K562 (cell line): Measurements from ENCODE around the gene MYB. TPM values are rescaled to one million over a fixed set of nuclear protein-coding genes. Genes with fewer than 3 reads are reported as not detected.

ENCODE experiments used
- CBFA2T2 ChIP-seq: fragments of 450-650 bp; conservative IDR thresholded peaks from 2 replicates; pipeline ENCODE4 v1.6.1; 2017; ENCODE audit warnings: mild to moderate bottlenecking
- EGR1 ChIP-seq: fragments of 450-650 bp; conservative IDR thresholded peaks from 2 replicates; pipeline ENCODE4 v1.6.1; 2017; ENCODE audit warnings: mild to moderate bottlenecking
- KAT8 ChIP-seq: fragments of 450-650 bp; IDR thresholded peaks from 2 replicates; pipeline ENCODE4 v1.6.1; 2016; ENCODE audit warnings: low read depth, mild to moderate bottlenecking
- MECOM ChIP-seq: fragments of 250-450 bp; sonication (Bioruptor Pico); IDR thresholded peaks from 2 replicates; pipeline ENCODE4 v1.8.0; 2022; ENCODE audit warnings: inconsistent platforms
- POLR2AphosphoS5 ChIP-seq: IDR thresholded peaks from 2 replicates; pipeline ENCODE4 v1.6.1; 2011; ENCODE audit warnings: mild to moderate bottlenecking, low read depth, low read length, moderate library complexity; ENCODE audit not compliant: control insufficient read depth, insufficient read depth
- SMARCE1 ChIP-seq: fragments of 450-650 bp; IDR thresholded peaks from 2 replicates; pipeline ENCODE4 v1.7.1; 2016; ENCODE audit warnings: mild to moderate bottlenecking
- WHSC1 ChIP-seq: IDR thresholded peaks from one replicate; pipeline ENCODE4 v1.6.1; 2012; ENCODE audit warnings: low read length, control low read depth, inconsistent platforms
- XRCC3 ChIP-seq: fragments of 450-650 bp; IDR thresholded peaks from 2 replicates; pipeline ENCODE4 v1.6.1; 2017; ENCODE audit warnings: mild to moderate bottlenecking, moderate library complexity
- ZNF134 ChIP-seq: fragments of 250-450 bp; sonication (Bioruptor Pico); conservative IDR thresholded peaks from 2 replicates; pipeline ENCODE4 v1.4.0; 2020
- ZNF165 ChIP-seq: fragments of 250-450 bp; sonication (Bioruptor Pico); IDR thresholded peaks from 2 replicates; pipeline ENCODE4 v1.4.0; 2020; ENCODE audit warnings: borderline replicate concordance
- ZNF764 ChIP-seq: fragments of 250-450 bp; sonication (Bioruptor Pico); IDR thresholded peaks from 2 replicates; pipeline ENCODE4 v1.4.0; 2020; ENCODE audit warnings: low read depth, mild to moderate bottlenecking, moderate library complexity
- polyA plus RNA-seq, 8 experiments: library from polyadenylated mRNA; depleted of rRNA in 4 of 8; stranded (reverse) in 5 of 8; unstranded in 3 of 8; fragments of >200 nt; fragmentation: Nextera tagmentation in 2 of 8; fragmentation: Illumina TruSeq in 1 of 8; extraction: Ambion mirVana in 2 of 8; extraction: Trizol in 1 of 8; gene quantifications; 2 replicates each; pipeline versions ENCODE4 v1.2.1 to v1.2.3, GENCODE V29; 2011 to 2014; ENCODE audit warnings: inconsistent platforms in 1 of 8, missing spikeins in 1 of 8
- total RNA-seq, 7 experiments: library from RNA; depleted of rRNA in 6 of 7; stranded (reverse); fragments of >200 nt in 6 of 7; fragmentation: Illumina TruSeq in 2 of 7; extraction: Trizol in 2 of 7; gene quantifications; 2 replicates each; pipeline versions ENCODE4 v1.2.1 to v1.2.3, GENCODE V29; 2011 to 2021; ENCODE audit warnings: low replicate concordance in 1 of 7
- TF ChIP-seq, protein P1 (sequence below): fragments of 250-450 bp; sonication (Bioruptor Pico); IDR thresholded peaks from 2 replicates; pipeline ENCODE4 v1.4.0; 2020
- TF ChIP-seq, protein P2 (sequence below): fragments of 450-650 bp; IDR thresholded peaks from 2 replicates; pipeline ENCODE4 v1.6.1; 2017; ENCODE audit warnings: antibody characterized with exemption, mild to moderate bottlenecking
- TF ChIP-seq, protein P3 (sequence below): sonication (generic); formaldehyde crosslinking; IDR thresholded peaks from 2 replicates; pipeline ENCODE4 v1.8.0; 2022; ENCODE audit warnings: mild to moderate bottlenecking, missing genetic modification reagents
- TF ChIP-seq, protein P4 (sequence below): fragments of 450-650 bp; IDR thresholded peaks from 2 replicates; pipeline ENCODE4 v1.6.1; 2016; ENCODE audit warnings: mild to moderate bottlenecking

MYB gene
- total and polyA plus RNA-seq, 9 of the 15 experiments (the other 6 are each of a cell fraction or from before 2014, with no cell fraction given): 35.8 to 218 (median 140) TPM

DNA sequence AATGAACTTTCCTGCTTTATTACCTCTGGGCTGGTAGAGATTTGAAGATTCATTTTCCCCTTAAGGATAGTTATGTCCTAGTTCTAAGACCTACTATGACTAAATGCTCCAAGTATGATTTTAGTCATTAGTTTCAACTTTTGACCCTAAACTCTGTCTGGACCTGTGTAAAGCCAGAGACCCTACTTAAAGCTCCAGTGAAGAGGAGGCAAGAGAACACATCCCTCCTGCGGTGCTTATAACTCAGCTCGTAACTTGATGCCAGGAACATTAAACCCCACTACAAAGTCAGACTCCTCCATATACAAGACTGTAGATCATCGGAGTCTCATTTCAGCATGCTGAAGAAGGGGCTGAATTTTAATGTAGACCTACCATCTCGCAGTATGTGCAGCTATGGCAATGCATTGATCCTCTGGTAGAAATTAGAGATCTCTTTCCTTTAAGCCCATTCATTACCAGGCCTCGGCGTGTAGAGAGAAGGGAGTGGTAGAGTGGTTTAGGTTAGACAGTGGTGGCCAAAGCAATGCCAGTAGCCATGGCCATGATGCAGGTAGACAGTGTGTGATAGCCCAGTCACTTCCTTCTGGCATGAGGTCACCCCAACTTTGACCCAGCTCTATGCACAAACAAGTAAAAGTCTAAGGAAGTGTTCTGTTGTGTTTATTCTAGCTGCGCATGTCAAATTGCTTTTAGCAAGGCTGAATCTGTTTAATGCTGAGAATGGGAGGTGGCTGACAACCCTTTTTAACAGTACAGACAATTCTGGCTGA, 34.8 kb upstream of the MYB start (continued):
- TF ChIP-seq KAT8: no peak
- TF ChIP-seq WHSC1: no peak
- TF ChIP-seq EGR1: no peak
- TF ChIP-seq, protein P1, sequence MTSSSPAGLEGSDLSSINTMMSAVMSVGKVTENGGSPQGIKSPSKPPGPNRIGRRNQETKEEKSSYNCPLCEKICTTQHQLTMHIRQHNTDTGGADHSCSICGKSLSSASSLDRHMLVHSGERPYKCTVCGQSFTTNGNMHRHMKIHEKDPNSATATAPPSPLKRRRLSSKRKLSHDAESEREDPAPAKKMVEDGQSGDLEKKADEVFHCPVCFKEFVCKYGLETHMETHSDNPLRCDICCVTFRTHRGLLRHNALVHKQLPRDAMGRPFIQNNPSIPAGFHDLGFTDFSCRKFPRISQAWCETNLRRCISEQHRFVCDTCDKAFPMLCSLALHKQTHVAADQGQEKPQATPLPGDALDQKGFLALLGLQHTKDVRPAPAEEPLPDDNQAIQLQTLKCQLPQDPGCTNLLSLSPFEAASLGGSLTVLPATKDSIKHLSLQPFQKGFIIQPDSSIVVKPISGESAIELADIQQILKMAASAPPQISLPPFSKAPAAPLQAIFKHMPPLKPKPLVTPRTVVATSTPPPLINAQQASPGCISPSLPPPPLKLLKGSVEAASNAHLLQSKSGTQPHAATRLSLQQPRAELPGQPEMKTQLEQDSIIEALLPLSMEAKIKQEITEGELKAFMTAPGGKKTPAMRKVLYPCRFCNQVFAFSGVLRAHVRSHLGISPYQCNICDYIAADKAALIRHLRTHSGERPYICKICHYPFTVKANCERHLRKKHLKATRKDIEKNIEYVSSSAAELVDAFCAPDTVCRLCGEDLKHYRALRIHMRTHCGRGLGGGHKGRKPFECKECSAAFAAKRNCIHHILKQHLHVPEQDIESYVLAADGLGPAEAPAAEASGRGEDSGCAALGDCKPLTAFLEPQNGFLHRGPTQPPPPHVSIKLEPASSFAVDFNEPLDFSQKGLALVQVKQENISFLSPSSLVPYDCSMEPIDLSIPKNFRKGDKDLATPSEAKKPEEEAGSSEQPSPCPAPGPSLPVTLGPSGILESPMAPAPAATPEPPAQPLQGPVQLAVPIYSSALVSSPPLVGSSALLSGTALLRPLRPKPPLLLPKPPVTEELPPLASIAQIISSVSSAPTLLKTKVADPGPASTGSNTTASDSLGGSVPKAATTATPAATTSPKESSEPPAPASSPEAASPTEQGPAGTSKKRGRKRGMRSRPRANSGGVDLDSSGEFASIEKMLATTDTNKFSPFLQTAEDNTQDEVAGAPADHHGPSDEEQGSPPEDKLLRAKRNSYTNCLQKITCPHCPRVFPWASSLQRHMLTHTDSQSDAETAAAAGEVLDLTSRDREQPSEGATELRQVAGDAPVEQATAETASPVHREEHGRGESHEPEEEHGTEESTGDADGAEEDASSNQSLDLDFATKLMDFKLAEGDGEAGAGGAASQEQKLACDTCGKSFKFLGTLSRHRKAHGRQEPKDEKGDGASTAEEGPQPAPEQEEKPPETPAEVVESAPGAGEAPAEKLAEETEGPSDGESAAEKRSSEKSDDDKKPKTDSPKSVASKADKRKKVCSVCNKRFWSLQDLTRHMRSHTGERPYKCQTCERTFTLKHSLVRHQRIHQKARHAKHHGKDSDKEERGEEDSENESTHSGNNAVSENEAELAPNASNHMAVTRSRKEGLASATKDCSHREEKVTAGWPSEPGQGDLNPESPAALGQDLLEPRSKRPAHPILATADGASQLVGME (CRISPR knock-in tag): no peak
- TF ChIP-seq ZNF165: no peak
- 0 out of 2 replicates have a peak, but pooled peaks have one; percentile 11 for TF ChIP-seq SMARCE1
- TF ChIP-seq POLR2AphosphoS5: no peak
- no peak for TF ChIP-seq ZNF134 (CRISPR knock-in tag)
- TF ChIP-seq MECOM: 0 out of 2 replicates have a peak, but pooled peaks have one; percentile 35
- TF ChIP-seq, protein P2, sequence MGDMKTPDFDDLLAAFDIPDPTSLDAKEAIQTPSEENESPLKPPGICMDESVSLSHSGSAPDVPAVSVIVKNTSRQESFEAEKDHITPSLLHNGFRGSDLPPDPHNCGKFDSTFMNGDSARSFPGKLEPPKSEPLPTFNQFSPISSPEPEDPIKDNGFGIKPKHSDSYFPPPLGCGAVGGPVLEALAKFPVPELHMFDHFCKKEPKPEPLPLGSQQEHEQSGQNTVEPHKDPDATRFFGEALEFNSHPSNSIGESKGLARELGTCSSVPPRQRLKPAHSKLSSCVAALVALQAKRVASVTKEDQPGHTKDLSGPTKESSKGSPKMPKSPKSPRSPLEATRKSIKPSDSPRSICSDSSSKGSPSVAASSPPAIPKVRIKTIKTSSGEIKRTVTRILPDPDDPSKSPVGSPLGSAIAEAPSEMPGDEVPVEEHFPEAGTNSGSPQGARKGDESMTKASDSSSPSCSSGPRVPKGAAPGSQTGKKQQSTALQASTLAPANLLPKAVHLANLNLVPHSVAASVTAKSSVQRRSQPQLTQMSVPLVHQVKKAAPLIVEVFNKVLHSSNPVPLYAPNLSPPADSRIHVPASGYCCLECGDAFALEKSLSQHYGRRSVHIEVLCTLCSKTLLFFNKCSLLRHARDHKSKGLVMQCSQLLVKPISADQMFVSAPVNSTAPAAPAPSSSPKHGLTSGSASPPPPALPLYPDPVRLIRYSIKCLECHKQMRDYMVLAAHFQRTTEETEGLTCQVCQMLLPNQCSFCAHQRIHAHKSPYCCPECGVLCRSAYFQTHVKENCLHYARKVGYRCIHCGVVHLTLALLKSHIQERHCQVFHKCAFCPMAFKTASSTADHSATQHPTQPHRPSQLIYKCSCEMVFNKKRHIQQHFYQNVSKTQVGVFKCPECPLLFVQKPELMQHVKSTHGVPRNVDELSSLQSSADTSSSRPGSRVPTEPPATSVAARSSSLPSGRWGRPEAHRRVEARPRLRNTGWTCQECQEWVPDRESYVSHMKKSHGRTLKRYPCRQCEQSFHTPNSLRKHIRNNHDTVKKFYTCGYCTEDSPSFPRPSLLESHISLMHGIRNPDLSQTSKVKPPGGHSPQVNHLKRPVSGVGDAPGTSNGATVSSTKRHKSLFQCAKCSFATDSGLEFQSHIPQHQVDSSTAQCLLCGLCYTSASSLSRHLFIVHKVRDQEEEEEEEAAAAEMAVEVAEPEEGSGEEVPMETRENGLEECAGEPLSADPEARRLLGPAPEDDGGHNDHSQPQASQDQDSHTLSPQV: peak; percentile 80
- TF ChIP-seq, protein P3, sequence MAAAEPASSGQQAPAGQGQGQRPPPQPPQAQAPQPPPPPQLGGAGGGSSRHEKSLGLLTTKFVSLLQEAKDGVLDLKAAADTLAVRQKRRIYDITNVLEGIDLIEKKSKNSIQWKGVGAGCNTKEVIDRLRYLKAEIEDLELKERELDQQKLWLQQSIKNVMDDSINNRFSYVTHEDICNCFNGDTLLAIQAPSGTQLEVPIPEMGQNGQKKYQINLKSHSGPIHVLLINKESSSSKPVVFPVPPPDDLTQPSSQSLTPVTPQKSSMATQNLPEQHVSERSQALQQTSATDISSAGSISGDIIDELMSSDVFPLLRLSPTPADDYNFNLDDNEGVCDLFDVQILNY (CRISPR knock-in tag): no peak
- TF ChIP-seq, protein P4, sequence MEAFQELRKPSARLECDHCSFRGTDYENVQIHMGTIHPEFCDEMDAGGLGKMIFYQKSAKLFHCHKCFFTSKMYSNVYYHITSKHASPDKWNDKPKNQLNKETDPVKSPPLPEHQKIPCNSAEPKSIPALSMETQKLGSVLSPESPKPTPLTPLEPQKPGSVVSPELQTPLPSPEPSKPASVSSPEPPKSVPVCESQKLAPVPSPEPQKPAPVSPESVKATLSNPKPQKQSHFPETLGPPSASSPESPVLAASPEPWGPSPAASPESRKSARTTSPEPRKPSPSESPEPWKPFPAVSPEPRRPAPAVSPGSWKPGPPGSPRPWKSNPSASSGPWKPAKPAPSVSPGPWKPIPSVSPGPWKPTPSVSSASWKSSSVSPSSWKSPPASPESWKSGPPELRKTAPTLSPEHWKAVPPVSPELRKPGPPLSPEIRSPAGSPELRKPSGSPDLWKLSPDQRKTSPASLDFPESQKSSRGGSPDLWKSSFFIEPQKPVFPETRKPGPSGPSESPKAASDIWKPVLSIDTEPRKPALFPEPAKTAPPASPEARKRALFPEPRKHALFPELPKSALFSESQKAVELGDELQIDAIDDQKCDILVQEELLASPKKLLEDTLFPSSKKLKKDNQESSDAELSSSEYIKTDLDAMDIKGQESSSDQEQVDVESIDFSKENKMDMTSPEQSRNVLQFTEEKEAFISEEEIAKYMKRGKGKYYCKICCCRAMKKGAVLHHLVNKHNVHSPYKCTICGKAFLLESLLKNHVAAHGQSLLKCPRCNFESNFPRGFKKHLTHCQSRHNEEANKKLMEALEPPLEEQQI: no peak
- TF ChIP-seq CBFA2T2: no peak
- no peak for TF ChIP-seq ZNF764
- TF ChIP-seq XRCC3: no peak
